Measurements from ENCODE around the gene VDR.

Gene VDR

GRCh38 chr12:47881051-47881450 is 23.7 kb downstream of the VDR start:
- in situ Hi-C loops (cut with HindIII; ENCODE audit: low pct_ligation_motif_present, low pct_unique_long_range_greater_than_20kb, low sequenced_read_pairs): no loop called here
- no peak for DNase-seq

GRCh38 chr12:47878918-47879481 is 25.8 kb downstream of the VDR start:
- no peak for DNase-seq
- in situ Hi-C loops (cut with HindIII; ENCODE audit: low pct_ligation_motif_present, low pct_unique_long_range_greater_than_20kb, low sequenced_read_pairs): no loop called here

- in situ Hi-C loops (cut with HindIII; ENCODE audit: low pct_ligation_motif_present, low pct_unique_long_range_greater_than_20kb, low sequenced_read_pairs): no loop called here
- DNase-seq: no peak
Measured at GRCh38 chr12:47878293-47878917, 26.4 kb downstream of the VDR start.

GRCh38 chr12:47877081-47877480 is 27.7 kb downstream of the VDR start:
- in situ Hi-C loops (cut with HindIII; ENCODE audit: low pct_ligation_motif_present, low pct_unique_long_range_greater_than_20kb, low sequenced_read_pairs): no loop called here
- DNase-seq: no peak

GRCh38 chr12:47876440-47876960 is 28.3 kb downstream of the VDR start:
- DNase-seq: no peak
- in situ Hi-C loops (cut with HindIII; ENCODE audit: low pct_ligation_motif_present, low pct_unique_long_range_greater_than_20kb, low sequenced_read_pairs): no loop called here

GRCh38 chr12:47875746-47876439 is 28.9 kb downstream of the VDR start:
- no peak for DNase-seq
- in situ Hi-C loops (cut with HindIII; ENCODE audit: low pct_ligation_motif_present, low pct_unique_long_range_greater_than_20kb, low sequenced_read_pairs): no loop called here

- no peak for DNase-seq
- in situ Hi-C loops (cut with HindIII; ENCODE audit: low pct_ligation_motif_present, low pct_unique_long_range_greater_than_20kb, low sequenced_read_pairs): no loop called here
Measured at GRCh38 chr12:47874316-47874715, 30.5 kb downstream of the VDR start.

- DNase-seq: peak; percentile 26
- in situ Hi-C loops (cut with HindIII; ENCODE audit: low pct_ligation_motif_present, low pct_unique_long_range_greater_than_20kb, low sequenced_read_pairs): no loop called here
Measured at GRCh38 chr12:47870175-47870781, 34.5 kb downstream of the VDR start.

GRCh38 chr12:47868552-47869031 is 36.2 kb downstream of the VDR start:
- in situ Hi-C loops (cut with HindIII; ENCODE audit: low pct_ligation_motif_present, low pct_unique_long_range_greater_than_20kb, low sequenced_read_pairs): no loop called here
- DNase-seq: no peak

GRCh38 chr12:47868041-47868440 is 36.8 kb downstream of the VDR start:
- in situ Hi-C loops (cut with HindIII; ENCODE audit: low pct_ligation_motif_present, low pct_unique_long_range_greater_than_20kb, low sequenced_read_pairs): no loop called here
- no peak for DNase-seq

GRCh38 chr12:47867495-47867941 is 37.3 kb downstream of the VDR start:
- DNase-seq: no peak
- in situ Hi-C loops (cut with HindIII; ENCODE audit: low pct_ligation_motif_present, low pct_unique_long_range_greater_than_20kb, low sequenced_read_pairs): no loop called here

GRCh38 chr12:47864646-47865235 is 40.1 kb downstream of the VDR start:
- in situ Hi-C loops (cut with HindIII; ENCODE audit: low pct_ligation_motif_present, low pct_unique_long_range_greater_than_20kb, low sequenced_read_pairs): no loop called here
- DNase-seq: no peak

GRCh38 chr12:47863985-47864384 is 40.8 kb downstream of the VDR start:
- in situ Hi-C loops (cut with HindIII; ENCODE audit: low pct_ligation_motif_present, low pct_unique_long_range_greater_than_20kb, low sequenced_read_pairs): no loop called here
- no peak for DNase-seq

GRCh38 chr12:47863467-47863866 is 41.3 kb downstream of the VDR start:
- no peak for DNase-seq
- in situ Hi-C loops (cut with HindIII; ENCODE audit: low pct_ligation_motif_present, low pct_unique_long_range_greater_than_20kb, low sequenced_read_pairs): no loop called here

GRCh38 chr12:47862881-47863280 is 41.9 kb downstream of the VDR start:
- in situ Hi-C loops (cut with HindIII; ENCODE audit: low pct_ligation_motif_present, low pct_unique_long_range_greater_than_20kb, low sequenced_read_pairs): no loop called here
- no peak for DNase-seq

- no peak for DNase-seq
- in situ Hi-C loops (cut with HindIII; ENCODE audit: low pct_ligation_motif_present, low pct_unique_long_range_greater_than_20kb, low sequenced_read_pairs): no loop called here
Measured at GRCh38 chr12:47862167-47862750, 42.5 kb downstream of the VDR start.

GRCh38 chr12:47860873-47861272 is 43.9 kb downstream of the VDR start:
- no peak for DNase-seq

GRCh38 chr12:47860279-47860841 is 44.4 kb downstream of the VDR start:
- DNase-seq: no peak
- in situ Hi-C loops (cut with HindIII; ENCODE audit: low pct_ligation_motif_present, low pct_unique_long_range_greater_than_20kb, low sequenced_read_pairs): no loop called here

More at GRCh38 chr12:47860873-47861272, 43.9 kb downstream of the VDR start:
- in situ Hi-C loops (cut with HindIII; ENCODE audit: low pct_ligation_motif_present, low pct_unique_long_range_greater_than_20kb, low sequenced_read_pairs): no loop called here
